HG03280 (cell line): ENCODE measurements around the gene EPB41L1.

Experiments used
- ATAC-seq: cut with Tn5 transposase; IDR thresholded peaks from one replicate; pipeline ENCODE4 v1.9.1; 2021; ENCODE audit warnings: mild to moderate bottlenecking, moderate library complexity; ENCODE audit not compliant: unreplicated experiment

Gene EPB41L1

GRCh38 chr20:36153736-36154699 lies 522 bp upstream of the EPB41L1 start:
- no peak for ATAC-seq

GRCh38 chr20:36155629-36155971 lies 1.1 kb downstream of the EPB41L1 start:
- ATAC-seq: no peak

- no peak for ATAC-seq
These were observed 1.5 kb downstream of the EPB41L1 start for GRCh38 chr20:36155991-36156390.

GRCh38 chr20:36157610-36158009 lies 3.1 kb downstream of the EPB41L1 start:
- no peak for ATAC-seq

GRCh38 chr20:36158160-36158741 lies 3.7 kb downstream of the EPB41L1 start:
- no peak for ATAC-seq

- ATAC-seq: no peak
These were observed 5.3 kb downstream of the EPB41L1 start for GRCh38 chr20:36159833-36160232.

GRCh38 chr20:36162272-36162966 lies 7.9 kb downstream of the EPB41L1 start:
- ATAC-seq: no peak

GRCh38 chr20:36167902-36168503 lies 13.5 kb downstream of the EPB41L1 start:
- ATAC-seq: no peak

- ATAC-seq: no peak
These were observed 16.1 kb downstream of the EPB41L1 start for GRCh38 chr20:36170542-36171215.

- ATAC-seq: no peak
These were observed 19.0 kb downstream of the EPB41L1 start for GRCh38 chr20:36173451-36173933.

- no peak for ATAC-seq
These were observed 20.5 kb downstream of the EPB41L1 start for GRCh38 chr20:36175016-36175415.

GRCh38 chr20:36175475-36175995 lies 21.0 kb downstream of the EPB41L1 start:
- ATAC-seq: no peak

- no peak for ATAC-seq
These were observed 23.2 kb downstream of the EPB41L1 start for GRCh38 chr20:36177716-36178115.

GRCh38 chr20:36179170-36179945 lies 24.8 kb downstream of the EPB41L1 start:
- ATAC-seq: no peak

- no peak for ATAC-seq
These were observed 25.8 kb downstream of the EPB41L1 start for GRCh38 chr20:36180323-36180722.

GRCh38 chr20:36181934-36182603 lies 27.5 kb downstream of the EPB41L1 start:
- ATAC-seq: no peak

- no peak for ATAC-seq
These were observed 28.1 kb downstream of the EPB41L1 start for GRCh38 chr20:36182604-36183154.

- no peak for ATAC-seq
These were observed 28.8 kb downstream of the EPB41L1 start for GRCh38 chr20:36183155-36183944.
